WTC11 (cell line): ENCODE data around the gene SIPA1L3.

Experiments
- CTCF ChIP-seq: fragments of 200-600 bp; IDR thresholded peaks from 2 replicates; pipeline ENCODE4 v1.8.0; 2022; ENCODE audit warnings: antibody characterized with exemption
- SMAD3 ChIP-seq: sonication (generic); formaldehyde crosslinking; IDR thresholded peaks from 2 replicates; pipeline ENCODE4 v1.8.0; 2022; ENCODE audit warnings: missing genetic modification reagents, mild to moderate bottlenecking, borderline replicate concordance
- SP1 ChIP-seq: sonication (generic); formaldehyde crosslinking; conservative IDR thresholded peaks from 2 replicates; pipeline ENCODE4 v1.8.1; 2022; ENCODE audit warnings: missing genetic modification reagents
- USF1 ChIP-seq: sonication (generic); formaldehyde crosslinking; IDR thresholded peaks from 2 replicates; pipeline ENCODE4 v1.8.0; 2022; ENCODE audit warnings: mild to moderate bottlenecking, missing genetic modification reagents
- ZBTB21 ChIP-seq: sonication (generic); formaldehyde crosslinking; IDR thresholded peaks from 2 replicates; pipeline ENCODE4 v1.8.1; 2023; ENCODE audit warnings: mild to moderate bottlenecking, missing genetic modification reagents, borderline replicate concordance

GRCh38 chr19:38247126-38247525 is 340.1 kb downstream of the SIPA1L3 start:
- TF ChIP-seq SP1 (CRISPR knock-in tag) (no peak), CTCF (no peak), USF1 (no peak), ZBTB21 (CRISPR knock-in tag) (no peak), SMAD3 (no peak)
